SU-DHL-6 (cell line): ENCODE data around the gene NR1I2.

Experiments used
- CTCF ChIP-seq: fragments of 200-600 bp; sonication (generic); IDR thresholded peaks from one replicate; pipeline ENCODE4 v1.5.1; 2017; ENCODE audit warnings: antibody characterized with exemption, mild to moderate bottlenecking, low read length, moderate library complexity; ENCODE audit not compliant: insufficient read depth, poor library complexity, severe bottlenecking
- EZH2phosphoT487 ChIP-seq: fragments of 200-600 bp; sonication (generic), shearing (Covaris generic); conservative IDR thresholded peaks from 2 replicates; pipeline ENCODE4 v1.6.1; 2018; ENCODE audit warnings: mild to moderate bottlenecking, antibody characterized with exemption, low read length, moderate library complexity, mixed read lengths

- TF ChIP-seq CTCF (no peak), EZH2phosphoT487 (no peak)
These were observed 74.8 kb downstream of the NR1I2 start for GRCh38 chr3:119856695-119857094.
